ENCODE data around the gene ZBTB16.

- TF ChIP-seq, protein P1, sequence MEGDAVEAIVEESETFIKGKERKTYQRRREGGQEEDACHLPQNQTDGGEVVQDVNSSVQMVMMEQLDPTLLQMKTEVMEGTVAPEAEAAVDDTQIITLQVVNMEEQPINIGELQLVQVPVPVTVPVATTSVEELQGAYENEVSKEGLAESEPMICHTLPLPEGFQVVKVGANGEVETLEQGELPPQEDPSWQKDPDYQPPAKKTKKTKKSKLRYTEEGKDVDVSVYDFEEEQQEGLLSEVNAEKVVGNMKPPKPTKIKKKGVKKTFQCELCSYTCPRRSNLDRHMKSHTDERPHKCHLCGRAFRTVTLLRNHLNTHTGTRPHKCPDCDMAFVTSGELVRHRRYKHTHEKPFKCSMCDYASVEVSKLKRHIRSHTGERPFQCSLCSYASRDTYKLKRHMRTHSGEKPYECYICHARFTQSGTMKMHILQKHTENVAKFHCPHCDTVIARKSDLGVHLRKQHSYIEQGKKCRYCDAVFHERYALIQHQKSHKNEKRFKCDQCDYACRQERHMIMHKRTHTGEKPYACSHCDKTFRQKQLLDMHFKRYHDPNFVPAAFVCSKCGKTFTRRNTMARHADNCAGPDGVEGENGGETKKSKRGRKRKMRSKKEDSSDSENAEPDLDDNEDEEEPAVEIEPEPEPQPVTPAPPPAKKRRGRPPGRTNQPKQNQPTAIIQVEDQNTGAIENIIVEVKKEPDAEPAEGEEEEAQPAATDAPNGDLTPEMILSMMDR (IDR thresholded peaks at IDR 0.05; ENCODE audit: insufficient read depth, low read length): no peak
- TF ChIP-seq POLR2AphosphoS5 (IDR thresholded peaks at IDR 0.05; ENCODE audit: low read depth): no peak
Observed at GRCh38 chr11:114161486-114162250, 102.2 kb downstream of the ZBTB16 start.

Data from HL-60 (cell line).